ENCODE results near the gene P4HB. TPM values are rescaled to one million over a fixed set of nuclear protein-coding genes. Genes with fewer than 3 reads are reported as not detected.

Gene P4HB
- total RNA-seq, 1 donor from 2014 or later = 792 TPM

GRCh38 chr17:81858967-81859905, 1.1 kb downstream of the P4HB start:
- Mint-ChIP-seq H3K4me3 (ENCODE audit: unreplicated experiment) (peak overlapping the region; percentile 93), H3K27ac (ENCODE audit: unreplicated experiment) (peak overlapping the region; percentile 87), H3K9me3 (ENCODE audit: unreplicated experiment) (no peaks in the 10 kb centered on the region), H3K4me1 (ENCODE audit: unreplicated experiment) (peaks cover 42% of the 10 kb centered on the region), H3K36me3 (ENCODE audit: unreplicated experiment) (peaks cover 19% of the 10 kb centered on the region), H3K27me3 (ENCODE audit: unreplicated experiment) (no peaks in the 10 kb centered on the region)
- no peak for TF ChIP-seq CTCF (IDR thresholded peaks at IDR 0.05)
- DNase-seq (ENCODE audit: extremely low spot score, unreplicated experiment) = no peak

GRCh38 chr17:81858170-81858966, 2.0 kb downstream of the P4HB start:
- H3K27me3 Mint-ChIP-seq (ENCODE audit: unreplicated experiment) = no peaks in the 10 kb centered on the region
- no peak overlapping the region for H3K27ac Mint-ChIP-seq (ENCODE audit: unreplicated experiment)
- DNase-seq (ENCODE audit: extremely low spot score, unreplicated experiment) = no peak
- H3K36me3 Mint-ChIP-seq (ENCODE audit: unreplicated experiment) = peaks cover 23% of the 10 kb centered on the region
- TF ChIP-seq CTCF (IDR thresholded peaks at IDR 0.05) = no peak
- H3K4me3 Mint-ChIP-seq (ENCODE audit: unreplicated experiment) = peak overlapping the region; percentile 93
- H3K4me1 Mint-ChIP-seq (ENCODE audit: unreplicated experiment) = peaks cover 39% of the 10 kb centered on the region
- H3K9me3 Mint-ChIP-seq (ENCODE audit: unreplicated experiment) = no peaks in the 10 kb centered on the region

GRCh38 chr17:81854974-81855774, 5.2 kb downstream of the P4HB start:
- DNase-seq (ENCODE audit: extremely low spot score, unreplicated experiment) = no peak
- H3K36me3 Mint-ChIP-seq (ENCODE audit: unreplicated experiment) = peaks cover 34% of the 10 kb centered on the region
- TF ChIP-seq CTCF (IDR thresholded peaks at IDR 0.05) = no peak
- H3K9me3 Mint-ChIP-seq (ENCODE audit: unreplicated experiment) = no peaks in the 10 kb centered on the region
- no peaks in the 10 kb centered on the region for H3K27me3 Mint-ChIP-seq (ENCODE audit: unreplicated experiment)
- no peak overlapping the region for H3K27ac Mint-ChIP-seq (ENCODE audit: unreplicated experiment)
- no peak overlapping the region for H3K4me3 Mint-ChIP-seq (ENCODE audit: unreplicated experiment)
- H3K4me1 Mint-ChIP-seq (ENCODE audit: unreplicated experiment) = peaks cover 25% of the 10 kb centered on the region

GRCh38 chr17:81852237-81852636, 8.1 kb downstream of the P4HB start:
- H3K27ac Mint-ChIP-seq (ENCODE audit: unreplicated experiment) = no peak overlapping the region
- no peaks in the 10 kb centered on the region for H3K27me3 Mint-ChIP-seq (ENCODE audit: unreplicated experiment)
- peaks cover 32% of the 10 kb centered on the region for H3K36me3 Mint-ChIP-seq (ENCODE audit: unreplicated experiment)
- no peak for TF ChIP-seq CTCF (IDR thresholded peaks at IDR 0.05)
- DNase-seq (ENCODE audit: extremely low spot score, unreplicated experiment) = no peak
- H3K9me3 Mint-ChIP-seq (ENCODE audit: unreplicated experiment) = no peaks in the 10 kb centered on the region
- no peak overlapping the region for H3K4me3 Mint-ChIP-seq (ENCODE audit: unreplicated experiment)
- H3K4me1 Mint-ChIP-seq (ENCODE audit: unreplicated experiment) = peaks cover under 1% of the 10 kb centered on the region
